Urinary bladder (tissue), 4 donors: Measurements from ENCODE around the gene SNX22. TPM values are rescaled to one million over a fixed set of nuclear protein-coding genes. Genes with fewer than 3 reads are reported as not detected.

Experiments
- DNase-seq: peaks from one replicate; pipeline ENCODE4 v3.0.0-alpha.2; 2015; ENCODE audit errors: extremely low spot score
- H3K27ac ChIP-seq: one replicate; pipeline ENCODE4 v1.5.1; 2013; ENCODE audit warnings: low read depth, mild to moderate bottlenecking, moderate library complexity
- H3K36me3 ChIP-seq: one replicate; pipeline ENCODE4 v1.6.1; 2013; ENCODE audit warnings: mild to moderate bottlenecking, moderate library complexity; ENCODE audit not compliant: insufficient read depth
- H3K4me1 ChIP-seq: one replicate; pipeline ENCODE4 v1.6.1; 2013; ENCODE audit warnings: mild to moderate bottlenecking, moderate library complexity; ENCODE audit not compliant: insufficient read depth
- H3K4me3 ChIP-seq: one replicate; pipeline ENCODE4 v1.5.1; 2013; ENCODE audit warnings: low read depth, low read length
- WGBS: extraction: QIAGEN DNeasy Blood & Tissue Kit; methylation state at CpG from one replicate; pipeline ENCODE4 v1.1.7; 2013; 5-methylcytosine and 5-hydroxymethylcytosine counted together
- polyA plus RNA-seq: library from polyadenylated mRNA; stranded (reverse); fragments of 200-250 nt; gene quantifications from one replicate; pipeline ENCODE4 v1.2.3, GENCODE V29; 2013
- small RNA-seq: library from RNA; depleted of rRNA; stranded (forward); fragments of <200 nt; gene quantifications from one replicate; pipeline ENCODE3, GENCODE V24; 2014
- total RNA-seq: library from RNA; depleted of rRNA; stranded (reverse); fragments of >200 nt; gene quantifications from one replicate; pipeline ENCODE4 v1.2.3, GENCODE V29; 2014
- donor health status: healthy with polysubstance abuse.
- donor health status: healthy.

The SNX22 gene
- total and polyA plus RNA-seq, 2 donors = 0.42 to 1.1 TPM

DNA sequence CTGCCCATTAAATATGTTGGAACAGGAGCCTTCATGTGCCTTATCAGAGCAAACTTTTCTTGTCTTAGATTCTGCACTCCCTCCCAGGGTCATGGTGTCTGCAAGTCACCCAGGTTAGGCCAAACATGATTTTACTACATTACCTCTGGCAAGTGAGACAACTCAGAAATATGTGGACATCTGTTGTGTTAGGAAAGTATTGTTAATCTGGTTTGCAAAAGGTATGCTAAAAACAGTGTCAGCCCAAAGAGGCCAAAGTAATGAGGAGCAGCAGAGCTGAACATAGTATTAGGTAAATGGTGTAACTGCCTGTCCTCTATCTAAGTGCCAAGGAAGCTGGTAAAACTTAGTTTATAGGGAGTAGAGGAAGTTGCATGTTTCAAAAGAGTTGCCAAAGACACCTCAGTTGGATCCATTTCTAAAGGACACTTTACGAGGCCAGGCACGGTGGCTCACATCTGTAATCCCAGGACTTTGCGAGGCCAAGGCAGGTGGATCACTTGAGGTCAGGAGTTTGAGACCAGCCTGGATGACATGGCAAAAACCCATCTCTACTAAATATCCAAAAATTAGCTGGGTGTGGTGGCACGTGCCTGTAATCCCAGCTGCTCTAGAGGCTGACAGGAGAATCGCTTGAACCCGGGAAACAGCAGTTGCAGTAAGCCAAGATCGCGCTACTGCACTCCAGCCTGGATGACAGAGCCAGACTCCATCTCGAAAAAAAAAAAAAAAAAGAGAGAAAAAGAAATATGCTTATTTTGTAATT is 33.8 kb downstream of the SNX22 start:
- H3K27ac ChIP-seq = no peak overlapping the region
- no peak for DNase-seq
- WGBS = 82% methylated on average over 9 of the region's 9 CpGs
- H3K4me3 ChIP-seq = no peak overlapping the region
- no peaks in the 10 kb centered on the region for H3K4me1 ChIP-seq
- H3K36me3 ChIP-seq = peaks cover 3% of the 10 kb centered on the region

DNA sequence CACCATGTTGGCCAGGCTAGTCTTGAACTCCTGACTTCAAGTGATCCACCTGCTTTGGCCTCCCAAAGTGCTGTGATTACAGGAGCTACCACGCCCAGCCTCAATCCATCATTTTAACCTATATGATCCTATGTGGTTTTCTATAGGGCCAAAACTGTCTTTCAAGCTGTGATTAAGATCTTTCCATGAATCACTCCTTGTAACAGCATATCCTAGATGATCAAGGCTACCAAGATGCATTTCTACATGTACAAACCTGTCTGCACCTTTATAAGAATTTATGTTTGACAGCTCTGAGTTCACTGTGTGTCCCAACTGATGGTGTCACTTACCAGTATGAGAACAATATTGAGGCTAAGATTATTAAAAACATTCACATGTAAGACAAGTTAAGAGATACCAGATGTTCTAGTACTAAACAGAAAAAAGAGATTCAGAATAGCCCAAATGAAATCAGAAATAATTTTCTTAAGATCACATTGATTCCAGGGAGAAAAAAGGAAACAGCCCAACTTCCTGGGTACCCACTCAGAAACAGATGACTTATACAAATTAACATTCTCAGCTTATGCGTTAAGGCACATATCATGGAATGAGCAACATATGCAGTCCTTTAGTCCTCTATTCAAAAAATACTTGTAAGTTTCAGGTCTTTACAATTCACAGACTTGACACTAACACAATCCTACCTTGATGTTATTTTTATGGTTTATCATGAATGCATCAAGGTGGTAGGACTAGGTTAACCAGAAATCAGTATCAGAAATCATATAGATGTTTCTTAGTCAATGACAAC is 36.1 kb downstream of the SNX22 start:
- H3K4me3 ChIP-seq = no peak overlapping the region
- no peak for DNase-seq
- H3K4me1 ChIP-seq = no peaks in the 10 kb centered on the region
- H3K36me3 ChIP-seq = peaks cover 3% of the 10 kb centered on the region
- 87% methylated on average over 2 of the region's 2 CpGs for WGBS
- H3K27ac ChIP-seq = no peak overlapping the region

DNA sequence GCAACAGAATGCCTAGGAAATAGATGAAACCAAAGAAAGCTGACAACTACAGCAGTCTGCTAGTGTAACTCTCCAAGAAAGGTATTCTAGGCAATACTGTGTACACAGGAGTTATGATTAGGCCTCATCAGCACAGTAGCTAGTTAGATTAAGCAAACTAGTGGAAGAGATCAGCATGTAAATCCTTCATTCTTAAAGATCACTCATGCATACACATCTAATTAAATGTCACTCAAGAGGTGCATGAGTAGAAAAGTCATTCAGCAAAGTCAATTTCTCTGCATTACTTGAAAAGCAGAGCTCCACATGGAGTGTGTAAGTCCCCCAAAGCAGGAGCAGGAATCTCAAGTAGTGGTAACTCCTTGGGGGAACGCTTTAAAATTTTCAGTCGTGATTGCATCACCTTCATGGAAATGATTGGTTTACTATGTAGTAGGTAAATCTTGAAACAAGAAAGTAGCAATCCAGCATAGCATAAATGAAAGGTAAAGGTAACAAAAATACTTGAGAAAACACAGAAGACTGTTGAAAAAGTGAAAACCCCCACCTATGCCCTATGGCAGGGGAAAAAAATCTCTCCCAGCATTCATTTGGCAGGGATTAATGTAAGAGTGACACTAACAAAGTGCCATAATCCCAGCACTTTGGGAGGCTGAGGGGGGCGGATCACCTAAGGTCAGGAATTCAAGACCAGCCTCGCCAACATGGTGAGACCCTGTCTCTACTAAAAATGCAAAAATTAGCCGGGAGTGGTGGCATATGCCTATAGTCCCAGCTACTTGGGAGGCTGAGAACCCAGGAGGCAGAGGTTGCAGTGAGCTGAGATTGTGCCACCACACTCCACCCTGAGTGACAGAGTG is 40.7 kb downstream of the SNX22 start:
- DNase-seq = no peak

DNA sequence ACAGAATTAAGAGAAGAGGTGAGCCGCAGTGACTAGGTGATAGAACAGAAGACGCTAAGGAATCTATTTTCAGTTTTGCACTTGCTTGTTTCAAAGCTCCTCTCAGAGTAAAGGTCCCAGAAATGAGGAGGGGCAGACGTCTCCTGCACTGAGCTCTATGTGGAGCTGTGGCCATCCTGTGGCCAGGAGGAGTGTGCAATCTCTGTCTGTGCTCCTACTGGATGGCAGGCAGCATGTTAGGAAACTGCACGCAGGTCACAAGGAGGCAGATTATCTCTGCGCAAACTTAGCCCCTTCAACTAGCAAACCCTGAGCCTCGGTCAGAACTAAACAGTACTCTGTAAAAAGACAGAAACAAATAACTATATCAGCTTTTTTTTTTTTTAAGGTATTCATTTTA is 42.4 kb downstream of the SNX22 start:
- 88% methylated on average over 6 of the region's 6 CpGs for WGBS
- Histone ChIP-seq H3K4me1 (no peaks in the 10 kb centered on the region), H3K4me3 (no peak overlapping the region), H3K27ac (no peak overlapping the region), H3K36me3 (no peaks in the 10 kb centered on the region)
- DNase-seq = no peak

More for the DNA sequence above, 40.7 kb downstream of the SNX22 start:
- no peaks in the 10 kb centered on the region for H3K4me1 ChIP-seq
- H3K36me3 ChIP-seq = no peaks in the 10 kb centered on the region
- H3K27ac ChIP-seq = no peak overlapping the region
- WGBS = 95% methylated on average over 5 of the region's 5 CpGs
- H3K4me3 ChIP-seq = no peak overlapping the region

DNA sequence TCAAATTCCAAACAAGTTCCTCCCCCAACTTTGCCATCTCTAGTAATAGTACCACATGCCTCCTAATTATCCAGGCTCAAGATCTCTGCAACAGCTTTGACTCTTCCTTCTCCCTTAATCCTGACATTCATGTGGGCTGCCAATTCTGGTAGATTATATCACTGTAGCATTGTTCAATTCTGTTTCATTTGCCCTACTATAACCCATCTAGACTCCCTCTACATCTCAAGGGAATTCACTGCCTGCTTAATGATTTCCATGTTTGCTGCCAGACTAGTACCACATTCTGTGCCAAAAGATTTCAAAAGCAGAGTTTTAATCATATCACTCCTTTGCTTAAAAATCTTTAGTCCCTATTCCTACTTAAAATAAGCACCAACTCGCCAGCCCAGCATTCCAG is 45.9 kb downstream of the SNX22 start:
- Histone ChIP-seq H3K4me3 (no peak overlapping the region), H3K4me1 (no peaks in the 10 kb centered on the region), H3K36me3 (no peaks in the 10 kb centered on the region), H3K27ac (no peak overlapping the region)
- WGBS = 65% methylated on average over 1 of the region's 1 CpG
- DNase-seq = no peak

DNA sequence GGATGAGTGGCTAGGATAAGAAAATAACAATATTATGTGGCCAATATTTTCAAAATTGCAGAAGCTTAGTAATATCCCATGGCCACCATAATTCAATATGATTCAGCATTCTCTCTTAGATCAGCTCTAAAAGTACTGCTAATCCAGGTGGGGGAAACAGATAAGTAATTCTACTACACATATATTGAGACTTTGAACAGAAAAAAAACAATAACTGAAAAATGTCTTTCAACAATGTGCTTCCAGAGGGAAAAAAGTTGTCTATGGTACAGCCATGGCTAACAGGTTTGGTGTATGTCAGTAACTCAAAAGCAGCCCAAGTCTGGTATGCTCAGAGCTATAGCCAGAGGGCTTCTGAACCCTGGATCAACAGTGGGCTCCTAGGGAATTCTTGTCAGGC is 53.7 kb downstream of the SNX22 start:
- Histone ChIP-seq H3K4me1 (no peaks in the 10 kb centered on the region), H3K27ac (no peak overlapping the region), H3K36me3 (peaks cover 5% of the 10 kb centered on the region), H3K4me3 (no peak overlapping the region)
- DNase-seq = no peak

Small RNA genes lying within 50 kb of the gene (small RNA-seq; reads per million reads assigned to genes)
- gene RF00019 = not detected

Other genes with a start within 250 kb of the SNX22 start
- 6.0 TPM for gene DAPK2, start 105.2 kb upstream of the SNX22 start, total RNA-seq
- gene DAPK2, start 105.2 kb upstream of the SNX22 start, polyA plus RNA-seq = 1.3 TPM
- 54.6 TPM for gene CIAO2A, start 57.9 kb upstream of the SNX22 start, total RNA-seq
- 33.5 TPM for gene CIAO2A, start 57.9 kb upstream of the SNX22 start, polyA plus RNA-seq
- gene SNX1, start 55.7 kb upstream of the SNX22 start, total RNA-seq = 59.4 TPM
- gene SNX1, start 55.7 kb upstream of the SNX22 start, polyA plus RNA-seq = 76.6 TPM
- gene PPIB, start 11.3 kb downstream of the SNX22 start, total RNA-seq = 309 TPM
- gene PPIB, start 11.3 kb downstream of the SNX22 start, polyA plus RNA-seq = 420 TPM
- gene CSNK1G1, start 204.4 kb downstream of the SNX22 start, total RNA-seq = 40.1 TPM
- 5.7 TPM for gene CSNK1G1, start 204.4 kb downstream of the SNX22 start, polyA plus RNA-seq
- gene PCLAF, start 229.7 kb downstream of the SNX22 start, total RNA-seq = 41.5 TPM
- 1.8 TPM for gene PCLAF, start 229.7 kb downstream of the SNX22 start, polyA plus RNA-seq
- 21.0 TPM for gene TRIP4, start 236.1 kb downstream of the SNX22 start, total RNA-seq
- gene TRIP4, start 236.1 kb downstream of the SNX22 start, polyA plus RNA-seq = 20.9 TPM